ENCODE measurements around the gene SH3GLB2. TPM values are rescaled to one million over a fixed set of nuclear protein-coding genes. Genes with fewer than 3 reads are reported as not detected.
A peak's percentile ranks its signal among the peaks of the same experiment; 100 is the strongest.

Gene SH3GLB2
- total RNA-seq, 6 experiments from 2014 or later: 38.1 to 56.1 (median 42.7) TPM

DNA sequence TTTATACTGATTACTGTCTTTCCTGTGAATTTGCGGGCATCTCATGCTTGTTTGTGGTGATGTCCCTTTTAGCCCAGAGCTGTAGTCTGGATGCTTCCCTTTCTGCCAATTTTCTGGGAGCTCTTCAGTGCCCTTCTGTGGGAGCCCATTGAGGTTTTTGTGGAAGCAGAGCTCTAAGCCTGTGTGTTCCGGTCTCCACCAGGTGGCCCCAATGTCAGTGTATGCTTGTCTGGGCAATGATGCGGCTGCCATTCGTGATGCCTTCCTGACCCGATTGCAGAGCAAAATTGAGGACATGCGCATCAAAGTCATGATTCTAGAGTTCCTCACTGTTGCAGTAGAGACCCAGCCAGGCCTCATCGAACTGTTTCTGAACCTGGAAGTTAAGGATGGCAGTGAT lies 35.1 kb downstream of the SH3GLB2 start:
- Mint-ChIP-seq H3K36me3 (ENCODE audit: low read depth) (peaks cover 45% of the 10 kb centered on the region), H3K27ac (no peak overlapping the region), H3K4me3 (no peak overlapping the region), H3K4me1 (ENCODE audit: low read depth) (peaks cover 4% of the 10 kb centered on the region), H3K27me3 (ENCODE audit: insufficient read depth) (peaks cover 1% of the 10 kb centered on the region), H3K9me3 (no peaks in the 10 kb centered on the region)
- TF ChIP-seq CTCF (IDR thresholded peaks at IDR 0.05): peak; percentile 53
- no peak for DNase-seq

DNA sequence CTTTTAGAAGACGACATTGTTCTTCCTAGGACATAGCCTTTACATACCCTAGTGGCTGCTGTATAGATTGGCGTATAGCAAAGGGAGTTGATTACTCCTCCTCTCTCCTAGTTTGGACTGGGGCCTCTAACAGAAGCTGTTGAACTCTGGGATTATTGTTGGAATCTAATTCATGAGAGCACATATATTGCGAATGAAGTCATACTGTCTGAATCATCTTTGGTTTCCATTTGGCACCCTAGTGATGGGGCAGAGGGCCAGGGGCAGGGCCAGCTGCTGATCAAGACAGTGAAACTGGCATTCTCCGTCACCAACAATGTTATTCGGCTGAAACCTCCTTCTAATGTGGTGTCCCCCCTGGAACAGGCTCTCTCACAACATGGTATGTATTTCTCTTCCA lies 40.3 kb downstream of the SH3GLB2 start:
- H3K36me3 Mint-ChIP-seq (ENCODE audit: low read depth): peaks cover 47% of the 10 kb centered on the region
- DNase-seq: peak; percentile 79
- no peaks in the 10 kb centered on the region for H3K9me3 Mint-ChIP-seq
- no peaks in the 10 kb centered on the region for H3K27me3 Mint-ChIP-seq (ENCODE audit: insufficient read depth)
- TF ChIP-seq CTCF (IDR thresholded peaks at IDR 0.05): peak; percentile 29; the same call in 1 of the 2 replicates
- H3K4me1 Mint-ChIP-seq (ENCODE audit: low read depth): peaks cover 22% of the 10 kb centered on the region
- peak overlapping the region; percentile 47; the same call in 1 of the 2 replicates for H3K4me3 Mint-ChIP-seq
- peak overlapping the region; percentile 73 for H3K27ac Mint-ChIP-seq

DNA sequence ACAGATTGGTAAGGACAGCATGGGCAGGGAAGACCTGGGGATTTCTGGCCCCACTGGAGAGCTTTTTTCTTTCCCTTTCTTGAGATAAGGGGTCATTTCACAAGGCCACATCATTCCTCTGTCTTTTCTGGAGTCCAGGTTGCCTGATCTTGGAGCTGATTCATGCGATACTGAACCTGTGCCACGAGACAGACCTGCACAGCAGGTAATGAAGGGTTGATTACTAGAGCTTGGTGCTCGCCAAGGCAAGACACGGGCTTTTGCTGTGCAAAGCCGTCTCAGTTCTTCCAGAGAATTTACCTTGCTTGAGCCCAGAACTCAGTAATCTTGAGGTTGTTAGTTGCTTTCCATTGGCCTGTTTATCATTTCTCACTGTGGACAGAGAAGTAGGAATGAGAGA lies 41.5 kb downstream of the SH3GLB2 start:
- H3K4me1 Mint-ChIP-seq (ENCODE audit: low read depth): peaks cover 22% of the 10 kb centered on the region
- H3K36me3 Mint-ChIP-seq (ENCODE audit: low read depth): peaks cover 53% of the 10 kb centered on the region
- H3K4me3 Mint-ChIP-seq: no peak overlapping the region
- no peaks in the 10 kb centered on the region for H3K27me3 Mint-ChIP-seq (ENCODE audit: insufficient read depth)
- peak overlapping the region; percentile 73; the same call in 1 of the 2 replicates for H3K27ac Mint-ChIP-seq
- no peak for TF ChIP-seq CTCF (IDR thresholded peaks at IDR 0.05)
- no peak for DNase-seq
- no peaks in the 10 kb centered on the region for H3K9me3 Mint-ChIP-seq

GRCh38 chr9:128983536-128983935 lies 44.6 kb downstream of the SH3GLB2 start:
- no peaks in the 10 kb centered on the region for H3K27me3 Mint-ChIP-seq (ENCODE audit: insufficient read depth)
- H3K9me3 Mint-ChIP-seq: no peaks in the 10 kb centered on the region
- no peak overlapping the region for H3K4me3 Mint-ChIP-seq
- DNase-seq: no peak
- no peak overlapping the region for H3K27ac Mint-ChIP-seq
- peaks cover 22% of the 10 kb centered on the region for H3K4me1 Mint-ChIP-seq (ENCODE audit: low read depth)
- H3K36me3 Mint-ChIP-seq (ENCODE audit: low read depth): peaks cover 66% of the 10 kb centered on the region
- no peak for TF ChIP-seq CTCF (IDR thresholded peaks at IDR 0.05)

DNA sequence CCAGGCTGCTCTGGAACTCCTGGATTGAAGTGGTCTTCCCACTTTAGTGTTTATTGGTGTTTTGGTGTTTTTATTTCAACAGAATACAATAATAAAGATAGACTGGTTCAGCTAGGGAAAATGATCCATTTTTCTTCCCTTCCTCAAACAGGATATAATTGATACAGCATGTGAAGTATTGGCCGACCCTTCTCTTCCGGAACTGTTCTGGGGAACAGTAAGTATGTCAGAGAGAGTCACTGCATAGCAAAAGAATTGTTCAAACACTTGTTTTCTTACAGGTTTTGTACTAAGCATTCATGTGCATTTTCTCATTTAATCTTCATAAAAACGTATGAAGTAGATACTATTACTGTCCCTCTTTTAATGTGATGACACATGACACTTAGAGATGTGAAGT lies 49.0 kb downstream of the SH3GLB2 start:
- Mint-ChIP-seq H3K27ac (no peak overlapping the region), H3K4me3 (no peak overlapping the region), H3K4me1 (ENCODE audit: low read depth) (no peaks in the 10 kb centered on the region), H3K36me3 (ENCODE audit: low read depth) (peaks cover 46% of the 10 kb centered on the region), H3K9me3 (no peaks in the 10 kb centered on the region), H3K27me3 (ENCODE audit: insufficient read depth) (no peaks in the 10 kb centered on the region)
- TF ChIP-seq CTCF (IDR thresholded peaks at IDR 0.05): no peak
- DNase-seq: no peak

DNA sequence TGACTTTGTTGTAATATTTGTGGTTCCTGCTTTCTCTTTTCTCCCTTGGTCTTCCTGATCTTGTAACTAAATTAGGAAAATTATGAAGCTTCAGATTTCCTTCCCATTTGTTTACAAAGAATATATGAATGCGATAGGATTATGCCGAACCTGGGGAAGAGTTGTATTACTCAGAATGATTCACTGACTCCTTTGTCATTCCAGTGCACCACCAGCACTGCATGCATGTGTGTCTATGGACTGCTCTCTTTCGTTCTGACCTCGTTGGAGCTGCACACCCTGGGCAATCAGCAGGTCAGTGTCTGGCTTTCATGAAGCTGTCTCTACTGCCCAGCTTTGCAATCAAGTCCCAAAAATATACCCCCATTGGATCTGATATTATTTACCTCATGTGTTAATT lies 55.2 kb downstream of the SH3GLB2 start:
- Mint-ChIP-seq H3K27ac (peak overlapping the region; percentile 78), H3K36me3 (ENCODE audit: low read depth) (peaks cover 45% of the 10 kb centered on the region)

More for the DNA sequence above, 55.2 kb downstream of the SH3GLB2 start:
- no peak for TF ChIP-seq CTCF (IDR thresholded peaks at IDR 0.05)
- peaks cover 31% of the 10 kb centered on the region for H3K4me1 Mint-ChIP-seq (ENCODE audit: low read depth)
- no peaks in the 10 kb centered on the region for H3K9me3 Mint-ChIP-seq
- peak overlapping the region; percentile 71 for H3K4me3 Mint-ChIP-seq
- DNase-seq: peak; percentile 73
- no peaks in the 10 kb centered on the region for H3K27me3 Mint-ChIP-seq (ENCODE audit: insufficient read depth)

Data from HFFc6 (cell line).